ENCODE measurements around the gene CABLES2. TPM values are rescaled to one million over a fixed set of nuclear protein-coding genes. Genes with fewer than 3 reads are reported as not detected.

The CABLES2 gene
- total and polyA plus RNA-seq, 4 donors: 0.92 to 3.2 (median 2.0) TPM

DNA sequence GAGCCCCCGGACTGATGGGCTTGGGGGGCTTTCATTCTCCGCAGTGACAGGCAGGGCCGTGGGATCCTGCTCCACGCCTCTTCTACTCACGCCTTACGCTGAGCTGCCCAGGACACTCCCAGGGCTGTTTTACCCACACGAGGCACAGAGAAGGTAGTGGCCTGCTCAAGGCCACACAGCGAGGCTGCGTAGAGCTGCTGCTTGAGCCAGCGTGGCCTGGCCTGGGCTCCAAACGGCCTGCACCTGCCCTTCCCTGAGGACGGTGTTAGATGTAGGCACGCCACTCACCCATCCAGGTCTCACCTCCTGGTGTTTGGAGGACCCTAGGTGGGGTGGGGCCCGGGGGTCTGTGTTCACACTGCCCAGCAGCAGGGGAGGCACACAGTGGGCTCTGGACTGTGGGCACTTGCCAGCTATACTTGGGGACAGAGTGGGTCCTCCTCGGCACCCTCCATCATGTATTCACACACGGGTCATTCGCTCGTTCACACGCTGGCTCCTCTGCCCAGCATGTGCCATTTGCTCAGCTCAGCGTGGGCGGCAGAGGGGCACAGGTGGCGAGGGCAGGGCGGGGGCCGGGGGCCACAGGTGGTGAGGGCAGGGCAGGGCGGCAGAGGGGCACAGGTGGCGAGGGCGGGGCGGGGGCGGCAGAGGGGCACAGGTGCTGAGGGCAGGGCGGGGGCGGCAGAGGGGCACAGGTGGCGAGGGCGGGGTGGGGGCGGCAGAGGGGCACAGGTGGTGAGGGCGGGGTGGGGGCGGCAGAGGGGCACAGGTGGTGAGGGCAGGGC, 38.7 kb upstream of the CABLES2 start:
- WGBS: 81% methylated on average over 36 of the region's 36 CpGs
- peaks cover 0 to 3% (median 0%) of the 10 kb centered on the region in 4 donors for H3K27me3 ChIP-seq (ENCODE audit: control insufficient read depth in 4 of 4, insufficient read depth in 4 of 4, low read length in 3 of 4)

GRCh38 chr20:62444286-62444685, 37.2 kb upstream of the CABLES2 start:
- Histone ChIP-seq H3K9me3 (ENCODE audit: control insufficient read depth in 4 of 4, low read length in 3 of 4) (no peaks in the 10 kb centered on the region), H3K27ac (ENCODE audit: low read depth in 1 of 2, low read length in 2 of 2) (no peak overlapping the region), H3K36me3 (ENCODE audit: control insufficient read depth in 4 of 4, insufficient read depth in 3 of 4, low read depth in 1 of 4, low read length in 3 of 4) (no peaks in the 10 kb centered on the region), H3K9ac (ENCODE audit: low read depth in 1 of 2, low read length in 2 of 2) (no peak overlapping the region), H3K4me3 (ENCODE audit: low read depth in 1 of 3, low read length in 3 of 3) (no peak overlapping the region), H3K4me1 (ENCODE audit: control insufficient read depth in 4 of 4, insufficient read depth in 4 of 4, low read length in 3 of 4) (peaks cover 0 to 1% (median 0%) of the 10 kb centered on the region in 4 donors), H3K27me3 (ENCODE audit: control insufficient read depth in 4 of 4, insufficient read depth in 4 of 4, low read length in 3 of 4) (peaks cover 0 to 3% (median 0%) of the 10 kb centered on the region in 4 donors)
- DNase-seq (ENCODE audit: low spot score): no peak
- WGBS: 82% methylated on average over 6 of the region's 6 CpGs
- TF ChIP-seq TAF1 (conservative IDR thresholded peaks at IDR 0.05) (no peak), YY1 (IDR thresholded peaks at IDR 0.05) (no peak), JUND (IDR thresholded peaks at IDR 0.05) (no peak), GABPA (IDR thresholded peaks at IDR 0.05 in 1 of 2, conservative IDR thresholded peaks at IDR 0.05 in 1 of 2) (no peak), SP1 (IDR thresholded peaks at IDR 0.05) (no peak), ZBTB33 (IDR thresholded peaks at IDR 0.05) (no peak), REST (IDR thresholded peaks at IDR 0.05) (no peak), FOXA2 (IDR thresholded peaks at IDR 0.05) (no peak)
- TF ChIP-seq, protein P1, sequence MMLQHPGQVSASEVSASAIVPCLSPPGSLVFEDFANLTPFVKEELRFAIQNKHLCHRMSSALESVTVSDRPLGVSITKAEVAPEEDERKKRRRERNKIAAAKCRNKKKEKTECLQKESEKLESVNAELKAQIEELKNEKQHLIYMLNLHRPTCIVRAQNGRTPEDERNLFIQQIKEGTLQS (IDR thresholded peaks at IDR 0.05): no peak

More for the DNA sequence above, 38.7 kb upstream of the CABLES2 start:
- Histone ChIP-seq H3K9me3 (ENCODE audit: control insufficient read depth in 4 of 4, low read length in 3 of 4) (no peaks in the 10 kb centered on the region), H3K9ac (ENCODE audit: low read depth in 1 of 2, low read length in 2 of 2) (no peak overlapping the region), H3K4me3 (ENCODE audit: low read depth in 1 of 3, low read length in 3 of 3) (no peak overlapping the region), H3K36me3 (ENCODE audit: control insufficient read depth in 4 of 4, insufficient read depth in 3 of 4, low read depth in 1 of 4, low read length in 3 of 4) (no peaks in the 10 kb centered on the region), H3K4me1 (ENCODE audit: control insufficient read depth in 4 of 4, insufficient read depth in 4 of 4, low read length in 3 of 4) (peaks cover 1 to 9% (median 5%) of the 10 kb centered on the region in 4 donors), H3K27ac (ENCODE audit: low read depth in 1 of 2, low read length in 2 of 2) (no peak overlapping the region)
- no peak for TF ChIP-seq EGR1 (IDR thresholded peaks at IDR 0.05; ENCODE audit: low read depth in 2 of 2)
- no peak for TF ChIP-seq ZBTB33 (IDR thresholded peaks at IDR 0.05)
- no peak for TF ChIP-seq JUND (IDR thresholded peaks at IDR 0.05)
- no peak for TF ChIP-seq NR2F2 (IDR thresholded peaks at IDR 0.05)
- TF ChIP-seq SP1 (IDR thresholded peaks at IDR 0.05): no peak
- TF ChIP-seq FOXA1 (IDR thresholded peaks at IDR 0.05): no peak
- no peak for TF ChIP-seq HNF4A (conservative IDR thresholded peaks at IDR 0.05)
- TF ChIP-seq REST (IDR thresholded peaks at IDR 0.05): no peak
- no peak for TF ChIP-seq HNF4G (IDR thresholded peaks at IDR 0.05)
- no peak for DNase-seq (ENCODE audit: low spot score)

Measured in liver (tissue), 9 donors.